ENCODE measurements around the gene TNIK. TPM values are rescaled to one million over a fixed set of nuclear protein-coding genes. Genes with fewer than 3 reads are reported as not detected.
"Not testable (repeated sequence)": the region's sequence is repeated elsewhere in the genome, so short reads cannot be mapped to it uniquely, and the experiment has no call there.

TNIK gene
- total and polyA plus RNA-seq, 10 donors, result 0.85 to 34.5 (median 14.1) TPM

DNA sequence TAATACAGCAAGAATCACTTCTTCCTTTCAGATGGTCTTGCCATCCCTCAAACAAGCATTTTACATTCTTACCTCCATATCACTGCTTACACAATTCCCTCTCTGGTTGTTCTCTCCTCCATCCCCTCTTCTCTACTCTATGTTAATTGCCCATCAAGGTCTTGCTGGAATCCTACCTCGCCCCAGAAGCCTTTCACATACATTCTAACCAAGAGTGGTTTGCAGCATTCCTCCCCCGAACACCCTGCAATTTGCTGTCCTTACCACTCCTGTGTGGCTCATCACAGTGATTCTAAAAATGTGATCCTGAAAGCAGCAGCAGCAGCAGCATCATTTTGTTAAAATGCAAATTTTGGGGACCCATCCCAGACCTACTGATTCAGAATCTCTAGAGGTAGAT lies 30.6 kb downstream of the TNIK start:
- 85 to 96% (median 91%) methylated on average over 2 of the region's 2 CpGs for WGBS, 5 donors
- intact Hi-C loops (cut with DNase I; ENCODE audit: low total_unique reads), result no loop called here
- TF ChIP-seq, protein P1, sequence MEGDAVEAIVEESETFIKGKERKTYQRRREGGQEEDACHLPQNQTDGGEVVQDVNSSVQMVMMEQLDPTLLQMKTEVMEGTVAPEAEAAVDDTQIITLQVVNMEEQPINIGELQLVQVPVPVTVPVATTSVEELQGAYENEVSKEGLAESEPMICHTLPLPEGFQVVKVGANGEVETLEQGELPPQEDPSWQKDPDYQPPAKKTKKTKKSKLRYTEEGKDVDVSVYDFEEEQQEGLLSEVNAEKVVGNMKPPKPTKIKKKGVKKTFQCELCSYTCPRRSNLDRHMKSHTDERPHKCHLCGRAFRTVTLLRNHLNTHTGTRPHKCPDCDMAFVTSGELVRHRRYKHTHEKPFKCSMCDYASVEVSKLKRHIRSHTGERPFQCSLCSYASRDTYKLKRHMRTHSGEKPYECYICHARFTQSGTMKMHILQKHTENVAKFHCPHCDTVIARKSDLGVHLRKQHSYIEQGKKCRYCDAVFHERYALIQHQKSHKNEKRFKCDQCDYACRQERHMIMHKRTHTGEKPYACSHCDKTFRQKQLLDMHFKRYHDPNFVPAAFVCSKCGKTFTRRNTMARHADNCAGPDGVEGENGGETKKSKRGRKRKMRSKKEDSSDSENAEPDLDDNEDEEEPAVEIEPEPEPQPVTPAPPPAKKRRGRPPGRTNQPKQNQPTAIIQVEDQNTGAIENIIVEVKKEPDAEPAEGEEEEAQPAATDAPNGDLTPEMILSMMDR (IDR thresholded peaks at IDR 0.05 in 8 of 11, conservative IDR thresholded peaks at IDR 0.05 in 3 of 11), result no peak
- TF ChIP-seq POLR2A (IDR thresholded peaks at IDR 0.05), result no peak
- TF ChIP-seq POLR2AphosphoS5 (IDR thresholded peaks at IDR 0.05), result no peak

DNA sequence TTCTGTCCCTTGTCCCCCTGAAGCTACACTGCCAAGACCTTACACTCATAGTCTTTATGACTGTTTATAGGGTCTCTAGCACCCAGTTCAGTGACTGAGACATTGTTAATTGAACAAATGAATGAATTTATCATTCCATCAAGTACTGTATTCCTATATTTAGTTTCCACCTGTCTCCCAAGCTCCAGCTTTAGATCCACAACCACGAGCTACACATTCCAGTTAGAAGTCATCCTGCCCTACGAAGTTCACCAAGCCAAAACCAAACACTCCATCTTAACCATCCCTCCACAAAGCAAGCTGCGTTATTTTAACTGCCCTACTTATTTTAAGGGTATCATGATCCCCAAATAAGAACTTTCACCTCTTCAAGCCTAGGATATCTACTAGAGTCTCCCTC lies 31.3 kb downstream of the TNIK start:
- Histone ChIP-seq H3K4me1 (peaks cover 0 to 11% (median 1%) of the 10 kb centered on the region in 6 donors), H3K9me3 (peaks cover 0 to under 1% (median under 1%) of the 10 kb centered on the region in 8 donors), H3K27ac (no peak overlapping the region), H3K4me3 (no peak overlapping the region), H3K36me3 (no peaks in the 10 kb centered on the region), H3K27me3 (replicated peaks in 1 of 7) (no peaks in the 10 kb centered on the region)
- 92 to 98% (median 94%) methylated on average over 3 of the region's 3 CpGs for WGBS, 5 donors
- intact Hi-C loops (cut with DNase I; ENCODE audit: low total_unique reads), result no loop called here
- no peak for DNase-seq
- no peak for TF ChIP-seq POLR2A (IDR thresholded peaks at IDR 0.05)
- TF ChIP-seq, protein P1 (IDR thresholded peaks at IDR 0.05 in 8 of 11, conservative IDR thresholded peaks at IDR 0.05 in 3 of 11), result no peak
- TF ChIP-seq POLR2AphosphoS5 (IDR thresholded peaks at IDR 0.05), result no peak

More for the DNA sequence above, 30.6 kb downstream of the TNIK start:
- Histone ChIP-seq H3K9me3 (peaks cover 0 to 6% (median 1%) of the 10 kb centered on the region in 8 donors), H3K4me3 (no peak overlapping the region), H3K27ac (no peak overlapping the region), H3K27me3 (replicated peaks in 1 of 7) (no peaks in the 10 kb centered on the region), H3K36me3 (no peaks in the 10 kb centered on the region), H3K4me1 (peaks cover 0 to 11% (median 1%) of the 10 kb centered on the region in 6 donors)
- no peak for DNase-seq

DNA sequence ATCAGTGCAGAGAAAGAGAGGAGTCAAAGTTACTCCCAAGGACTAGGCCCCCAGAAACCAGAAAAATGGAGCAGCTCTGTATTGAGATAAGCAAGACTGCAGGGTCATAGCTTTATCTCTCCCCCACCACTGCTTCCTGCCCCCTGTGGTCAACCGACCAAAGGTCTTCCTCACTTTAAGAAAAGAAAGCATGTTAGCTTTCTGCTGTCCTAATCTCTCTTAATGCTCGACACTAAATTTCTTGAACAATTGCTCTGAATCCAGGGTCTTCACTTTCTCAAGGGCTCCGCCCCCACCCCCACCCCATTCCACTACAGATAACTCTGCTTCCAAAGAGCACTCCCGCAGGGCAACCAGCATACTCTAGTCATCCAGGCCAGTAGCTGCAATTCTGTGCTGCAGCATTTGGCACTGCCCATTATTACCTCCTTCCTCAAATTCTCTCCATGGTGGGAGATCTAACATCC lies 31.9 kb downstream of the TNIK start:
- H3K27ac ChIP-seq, result no peak overlapping the region
- TF ChIP-seq POLR2AphosphoS5 (IDR thresholded peaks at IDR 0.05) (no peak), POLR2A (IDR thresholded peaks at IDR 0.05) (no peak)
- TF ChIP-seq, protein P1 (IDR thresholded peaks at IDR 0.05 in 8 of 11, conservative IDR thresholded peaks at IDR 0.05 in 3 of 11), result no peak
- DNase-seq, result no peak
- H3K27me3 ChIP-seq (replicated peaks in 1 of 7), result no peaks in the 10 kb centered on the region
- no peak overlapping the region for H3K4me3 ChIP-seq
- H3K4me1 ChIP-seq, result peaks cover 0 to 11% (median 1%) of the 10 kb centered on the region in 6 donors
- no peaks in the 10 kb centered on the region for H3K36me3 ChIP-seq
- WGBS, 5 donors, result 15 to 41% (median 26%) methylated on average over 4 of the region's 4 CpGs
- no peaks in the 10 kb centered on the region for H3K9me3 ChIP-seq
- intact Hi-C loops (cut with DNase I; ENCODE audit: low total_unique reads), result no loop called here

DNA sequence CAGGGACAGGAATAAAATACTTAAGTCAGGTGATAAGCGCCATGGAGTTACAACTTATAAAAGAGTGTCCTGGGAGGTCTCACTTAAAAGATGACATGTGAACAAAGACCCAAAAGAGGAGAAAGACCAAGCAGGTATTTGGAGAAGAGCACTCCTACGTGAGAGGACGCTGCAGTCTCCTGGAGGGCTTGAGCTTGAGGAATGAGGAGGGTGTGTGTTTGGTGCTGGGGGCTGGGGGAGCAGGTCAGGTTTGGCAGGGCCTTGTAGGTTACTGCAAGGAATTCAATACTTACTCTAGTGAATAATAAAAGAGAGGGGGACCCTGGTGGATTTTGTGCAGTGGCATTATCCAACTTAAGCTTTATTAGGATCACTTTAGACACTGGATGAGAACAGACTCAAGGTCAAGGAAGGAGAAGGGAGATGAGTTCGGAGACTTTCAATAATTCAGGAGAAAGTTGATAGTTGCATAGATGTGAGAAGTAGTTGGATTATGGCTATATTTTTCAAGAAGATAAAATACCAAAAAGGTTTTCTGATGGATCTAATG lies 32.4 kb downstream of the TNIK start:
- H3K4me1 ChIP-seq, result peaks cover 0 to 11% (median 1%) of the 10 kb centered on the region in 6 donors
- 87 to 91% (median 88%) methylated on average over 4 of the region's 4 CpGs for WGBS, 5 donors
- DNase-seq, result no peak
- TF ChIP-seq, protein P1 (IDR thresholded peaks at IDR 0.05 in 8 of 11, conservative IDR thresholded peaks at IDR 0.05 in 3 of 11), result no peak
- TF ChIP-seq POLR2A (IDR thresholded peaks at IDR 0.05) (no peak), POLR2AphosphoS5 (IDR thresholded peaks at IDR 0.05) (no peak)
- no peaks in the 10 kb centered on the region for H3K36me3 ChIP-seq
- no peak overlapping the region for H3K27ac ChIP-seq
- intact Hi-C loops (cut with DNase I; ENCODE audit: low total_unique reads), result no loop called here
- no peaks in the 10 kb centered on the region for H3K9me3 ChIP-seq
- no peak overlapping the region for H3K4me3 ChIP-seq
- no peaks in the 10 kb centered on the region for H3K27me3 ChIP-seq (replicated peaks in 1 of 7)

DNA sequence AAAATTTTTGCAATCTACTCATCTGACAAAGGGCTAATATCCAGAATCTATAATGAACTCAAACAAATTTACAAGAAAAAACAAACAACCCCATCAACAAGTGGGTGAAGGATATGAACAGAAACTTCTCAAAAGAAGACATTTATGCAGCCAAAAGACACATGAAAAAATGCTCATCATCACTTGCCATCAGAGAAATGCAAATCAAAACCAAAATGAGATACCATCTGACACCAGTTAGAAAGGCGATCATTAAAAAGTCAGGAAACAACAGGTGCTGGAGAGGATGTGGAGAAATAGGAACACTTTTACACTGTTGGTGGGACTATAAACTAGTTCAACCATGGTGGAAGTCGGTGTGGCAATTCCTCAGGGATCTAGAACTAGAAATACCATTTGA lies 36.1 kb downstream of the TNIK start:
- H3K4me1 ChIP-seq, result peaks cover 0 to 11% (median 1%) of the 10 kb centered on the region in 6 donors
- H3K9me3 ChIP-seq; H3K36me3 ChIP-seq; H3K27me3 ChIP-seq (replicated peaks in 1 of 7); H3K27ac ChIP-seq; DNase-seq; H3K4me3 ChIP-seq; intact Hi-C loops (cut with DNase I; ENCODE audit: low total_unique reads): not testable (repeated sequence)
- 82 to 95% (median 89%) methylated on average over 2 of the region's 2 CpGs for WGBS, 5 donors

DNA sequence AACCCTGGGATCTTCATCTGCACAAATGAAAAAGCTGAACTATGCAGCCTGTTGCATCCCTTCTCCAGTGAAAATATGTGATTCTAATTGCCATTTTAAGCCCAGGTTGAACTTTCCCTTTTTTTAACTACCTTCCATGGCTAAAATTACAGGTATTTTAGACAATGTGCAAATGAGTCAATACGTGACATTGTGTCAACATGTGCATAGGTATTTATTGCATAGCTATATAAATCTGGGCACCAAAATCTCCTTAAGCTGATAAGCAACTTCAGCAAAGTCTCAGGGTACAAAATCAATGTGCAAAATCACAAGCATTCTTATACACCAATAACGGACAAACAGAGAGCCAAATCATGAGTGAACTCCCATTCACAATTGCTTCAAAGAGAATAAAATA lies 37.4 kb downstream of the TNIK start:
- H3K4me3 ChIP-seq; H3K9me3 ChIP-seq; H3K36me3 ChIP-seq; H3K4me1 ChIP-seq; intact Hi-C loops (cut with DNase I; ENCODE audit: low total_unique reads); DNase-seq; H3K27me3 ChIP-seq (replicated peaks in 1 of 7); H3K27ac ChIP-seq: not testable (repeated sequence)
- 43 to 84% (median 72%) methylated on average over 2 of the region's 2 CpGs for WGBS, 5 donors
